HG03139 (cell line): ENCODE measurements around the gene CTDSP2.
"Not testable (repeated sequence)": the region's sequence is repeated elsewhere in the genome, so short reads cannot be mapped to it uniquely, and the experiment has no call there.

Experiments used
- ATAC-seq: cut with Tn5 transposase; IDR thresholded peaks from one replicate; pipeline ENCODE4 v1.9.1; 2021; ENCODE audit not compliant: unreplicated experiment

The CTDSP2 gene

GRCh38 chr12:57783861-57784260, 62.7 kb downstream of the CTDSP2 start:
- ATAC-seq: no peak

GRCh38 chr12:57783466-57783801, 63.1 kb downstream of the CTDSP2 start:
- no peak for ATAC-seq

- ATAC-seq: peak; percentile 88
Observed at GRCh38 chr12:57782608-57783465, 63.7 kb downstream of the CTDSP2 start, which contains the start of gene TSFM. TSS of gene TSFM (plus strand) at chr12:57782787. CDS start at chr12:57782802, 15 bp downstream.

GRCh38 chr12:57782243-57782607, 64.3 kb downstream of the CTDSP2 start:
- no peak for ATAC-seq

GRCh38 chr12:57781801-57782200, 64.7 kb downstream of the CTDSP2 start:
- ATAC-seq: no peak

GRCh38 chr12:57781244-57781643, 65.3 kb downstream of the CTDSP2 start:
- ATAC-seq: no peak

- ATAC-seq: no peak
Observed at GRCh38 chr12:57780284-57780897, 66.1 kb downstream of the CTDSP2 start.

GRCh38 chr12:57779736-57780135, 66.8 kb downstream of the CTDSP2 start:
- ATAC-seq: no peak

GRCh38 chr12:57777911-57778310, 68.6 kb downstream of the CTDSP2 start:
- no peak for ATAC-seq

- ATAC-seq: no peak
Observed at GRCh38 chr12:57777367-57777766, 69.2 kb downstream of the CTDSP2 start.

- ATAC-seq: no peak
Observed at GRCh38 chr12:57776247-57776587, 70.3 kb downstream of the CTDSP2 start.

GRCh38 chr12:57775563-57776246, 70.8 kb downstream of the CTDSP2 start:
- ATAC-seq: no peak

GRCh38 chr12:57775044-57775443, 71.5 kb downstream of the CTDSP2 start:
- no peak for ATAC-seq

- ATAC-seq: not testable (repeated sequence)
Observed at GRCh38 chr12:57774634-57775033, 71.9 kb downstream of the CTDSP2 start.

GRCh38 chr12:57772429-57773322, 73.9 kb downstream of the CTDSP2 start, which contains the start of gene EEF1AKMT3:
TSS of gene EEF1AKMT3 (plus strand) at chr12:57772614. CDS start at chr12:57772725, 111 bp downstream.
- ATAC-seq: peak; percentile 10

- ATAC-seq: peak; percentile 85
Observed at GRCh38 chr12:57771873-57772428, 74.6 kb downstream of the CTDSP2 start, which contains the start of gene METTL1. TSS of gene METTL1 (minus strand) at chr12:57772105. CDS start at chr12:57772083, 22 bp downstream.

- peak; percentile 62 for ATAC-seq
Observed at GRCh38 chr12:57771236-57771872, 75.2 kb downstream of the CTDSP2 start.

- ATAC-seq: no peak
Observed at GRCh38 chr12:57770734-57771133, 75.8 kb downstream of the CTDSP2 start.
